ENCODE measurements around the gene NAGA. TPM values are rescaled to one million over a fixed set of nuclear protein-coding genes. Genes with fewer than 3 reads are reported as not detected.
A peak's percentile ranks its signal among the peaks of the same experiment; 100 is the strongest.

Gene NAGA
- total RNA-seq, 4 donors from 2014 or later, result 14.9 to 24.8 (median 19.9) TPM

GRCh38 chr22:42086051-42086450, 15.4 kb upstream of the NAGA start:
- Histone ChIP-seq H3K4me1 (peaks cover 0 to 58% (median 17%) of the 10 kb centered on the region in 3 donors), H3K36me3 (peaks cover 14 to 58% (median 20%) of the 10 kb centered on the region in 3 donors), H3K4me3 (no peak overlapping the region), H3K27me3 (no peaks in the 10 kb centered on the region), H3K27ac (no peak overlapping the region), H3K9me3 (no peaks in the 10 kb centered on the region)
- DNase-seq, result no peak
- intact Hi-C loops (cut with DNase I), result no loop called here
- WGBS, 2 donors, result 65 to 67% methylated on average over 6 of the region's 6 CpGs
- TF ChIP-seq POLR2A (IDR thresholded peaks at IDR 0.05), result no peak
- TF ChIP-seq CTCF (IDR thresholded peaks at IDR 0.05), result no peak

- peaks cover 14 to 58% (median 20%) of the 10 kb centered on the region in 3 donors for H3K36me3 ChIP-seq
- no peaks in the 10 kb centered on the region for H3K9me3 ChIP-seq
- WGBS, 2 donors, result 88 to 94% methylated on average over 6 to 8 of the region's 8 CpGs
- TF ChIP-seq POLR2A (IDR thresholded peaks at IDR 0.05) (no peak), CTCF (IDR thresholded peaks at IDR 0.05) (no peak)
- no peaks in the 10 kb centered on the region for H3K27me3 ChIP-seq
- H3K27ac ChIP-seq, result no peak overlapping the region
- no peak for DNase-seq
- no peak overlapping the region for H3K4me3 ChIP-seq
- peaks cover 5 to 65% (median 23%) of the 10 kb centered on the region in 3 donors for H3K4me1 ChIP-seq
- intact Hi-C loops (cut with DNase I), result no loop called here
Measured at GRCh38 chr22:42084874-42085273, 14.3 kb upstream of the NAGA start.

- no peaks in the 10 kb centered on the region for H3K9me3 ChIP-seq
- WGBS, 2 donors, result 93 to 100% methylated on average over 3 to 4 of the region's 4 CpGs
- H3K27me3 ChIP-seq, result no peaks in the 10 kb centered on the region
- intact Hi-C loops (cut with DNase I), result no loop called here
- no peak overlapping the region for H3K27ac ChIP-seq
- TF ChIP-seq POLR2A (IDR thresholded peaks at IDR 0.05) (no peak), CTCF (IDR thresholded peaks at IDR 0.05) (no peak)
- H3K36me3 ChIP-seq, result peaks cover 14 to 62% (median 20%) of the 10 kb centered on the region in 3 donors
- peaks cover 14 to 62% (median 23%) of the 10 kb centered on the region in 3 donors for H3K4me1 ChIP-seq
- no peak overlapping the region for H3K4me3 ChIP-seq
- DNase-seq, result no peak
Measured at GRCh38 chr22:42083119-42083518, 12.5 kb upstream of the NAGA start.

- intact Hi-C loops (cut with DNase I), result no loop called here
- WGBS, 2 donors, result 1 to 5% methylated on average over 13 to 14 of the region's 14 CpGs
- H3K36me3 ChIP-seq, result peaks cover 7 to 61% (median 15%) of the 10 kb centered on the region in 3 donors
- peak overlapping the region; percentile 98 to 100 (median 100) for H3K27ac ChIP-seq
- no peaks in the 10 kb centered on the region for H3K27me3 ChIP-seq
- no peak for DNase-seq
- peak overlapping the region; percentile 62 to 89 (median 75) for H3K4me3 ChIP-seq
- TF ChIP-seq POLR2A (IDR thresholded peaks at IDR 0.05), result no peak
- TF ChIP-seq CTCF (IDR thresholded peaks at IDR 0.05), result no peak
- H3K4me1 ChIP-seq, result peaks cover 17 to 62% (median 25%) of the 10 kb centered on the region in 3 donors
- no peaks in the 10 kb centered on the region for H3K9me3 ChIP-seq
Measured at GRCh38 chr22:42080287-42080686, 9.7 kb upstream of the NAGA start.

GRCh38 chr22:42079319-42080251, 9.0 kb upstream of the NAGA start, which contains the start of gene SMDT1:
SMDT1 (plus strand) TSS chr22:42079700; CDS start chr22:42079769, 69 bp downstream.
- intact Hi-C loops (cut with DNase I), result no loop called here
- WGBS, 2 donors, result 0 to 1% methylated on average over 20 to 33 of the region's 71 CpGs
- Histone ChIP-seq H3K4me3 (peak within 1 kb of the TSS; percentile 62 to 89 (median 75)), H3K27ac (peak within 1 kb of the TSS; percentile 98 to 100 (median 100)), H3K27me3 (no peaks in the 10 kb centered on the region), H3K36me3 (peaks cover 5 to 54% (median 15%) of the 10 kb centered on the region in 3 donors), H3K4me1 (peaks cover 24 to 69% (median 31%) of the 10 kb centered on the region in 3 donors), H3K9me3 (no peaks in the 10 kb centered on the region)
- peak; percentile 96 for DNase-seq
- TF ChIP-seq POLR2A (IDR thresholded peaks at IDR 0.05) (peak in 3 of 4 donors; percentile 80 to 94 (median 92)), CTCF (IDR thresholded peaks at IDR 0.05) (peak in 1 of 6 experiments; percentile 7)
